ENCODE data around the gene CLDN22.

CLDN22 gene

DNA sequence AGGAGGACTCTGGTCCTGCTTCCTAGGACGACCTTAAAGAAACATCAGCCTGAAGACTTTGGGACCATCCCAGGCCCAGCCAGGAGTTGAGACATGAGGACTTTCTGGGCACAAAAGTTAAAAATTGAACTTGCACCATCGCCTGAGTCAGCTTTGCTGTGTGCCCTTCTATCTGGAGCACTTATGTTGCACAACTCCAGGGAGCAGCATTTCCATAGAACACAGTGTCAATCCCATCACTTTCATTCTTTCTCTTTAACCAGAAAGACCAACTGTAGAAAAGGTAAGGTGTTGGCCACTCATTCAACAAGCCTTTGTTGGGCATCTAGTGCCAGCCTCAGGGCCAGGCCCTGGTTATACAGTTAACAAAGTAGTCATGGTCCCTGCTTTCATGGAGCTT is 10.8 kb upstream of the CLDN22 start:
- Histone ChIP-seq H3F3A (ENCODE audit: insufficient read depth, low read length) (no peaks in the 10 kb centered on the region), H3K4me3 (ENCODE audit: low read length) (no peak overlapping the region), H3K4me1 (ENCODE audit: low read length) (no peaks in the 10 kb centered on the region), H3K79me2 (ENCODE audit: low read length) (no peaks in the 10 kb centered on the region), H3K4me2 (ENCODE audit: low read depth, low read length) (no peak overlapping the region), H4K20me1 (ENCODE audit: insufficient read depth, low read length) (no peaks in the 10 kb centered on the region), H3K9me3 (replicated peaks; ENCODE audit: insufficient read depth, low read length) (no peaks in the 10 kb centered on the region), H2AFZ (ENCODE audit: low read length) (no peak overlapping the region), H3K9ac (ENCODE audit: low read length) (no peak overlapping the region), H3K36me3 (replicated peaks; ENCODE audit: insufficient read depth, low read length) (no peaks in the 10 kb centered on the region), H3K9me2 (replicated peaks; ENCODE audit: insufficient read depth, low read length) (no peaks in the 10 kb centered on the region), H3K27ac (ENCODE audit: low read length) (no peak overlapping the region), H3K27me3 (replicated peaks; ENCODE audit: insufficient read depth, low read length) (no peaks in the 10 kb centered on the region)
- no peak for DNase-seq
- TF ChIP-seq, protein P1, sequence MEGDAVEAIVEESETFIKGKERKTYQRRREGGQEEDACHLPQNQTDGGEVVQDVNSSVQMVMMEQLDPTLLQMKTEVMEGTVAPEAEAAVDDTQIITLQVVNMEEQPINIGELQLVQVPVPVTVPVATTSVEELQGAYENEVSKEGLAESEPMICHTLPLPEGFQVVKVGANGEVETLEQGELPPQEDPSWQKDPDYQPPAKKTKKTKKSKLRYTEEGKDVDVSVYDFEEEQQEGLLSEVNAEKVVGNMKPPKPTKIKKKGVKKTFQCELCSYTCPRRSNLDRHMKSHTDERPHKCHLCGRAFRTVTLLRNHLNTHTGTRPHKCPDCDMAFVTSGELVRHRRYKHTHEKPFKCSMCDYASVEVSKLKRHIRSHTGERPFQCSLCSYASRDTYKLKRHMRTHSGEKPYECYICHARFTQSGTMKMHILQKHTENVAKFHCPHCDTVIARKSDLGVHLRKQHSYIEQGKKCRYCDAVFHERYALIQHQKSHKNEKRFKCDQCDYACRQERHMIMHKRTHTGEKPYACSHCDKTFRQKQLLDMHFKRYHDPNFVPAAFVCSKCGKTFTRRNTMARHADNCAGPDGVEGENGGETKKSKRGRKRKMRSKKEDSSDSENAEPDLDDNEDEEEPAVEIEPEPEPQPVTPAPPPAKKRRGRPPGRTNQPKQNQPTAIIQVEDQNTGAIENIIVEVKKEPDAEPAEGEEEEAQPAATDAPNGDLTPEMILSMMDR (IDR thresholded peaks at IDR 0.05; ENCODE audit: low read length), result no peak
- TF ChIP-seq EZH2 (optimal IDR thresholded peaks at IDR 0.05; ENCODE audit: low read depth, low read length) (no peak), EZH2phosphoT487 (IDR thresholded peaks at IDR 0.05; ENCODE audit: low read length) (no peak)

DNA sequence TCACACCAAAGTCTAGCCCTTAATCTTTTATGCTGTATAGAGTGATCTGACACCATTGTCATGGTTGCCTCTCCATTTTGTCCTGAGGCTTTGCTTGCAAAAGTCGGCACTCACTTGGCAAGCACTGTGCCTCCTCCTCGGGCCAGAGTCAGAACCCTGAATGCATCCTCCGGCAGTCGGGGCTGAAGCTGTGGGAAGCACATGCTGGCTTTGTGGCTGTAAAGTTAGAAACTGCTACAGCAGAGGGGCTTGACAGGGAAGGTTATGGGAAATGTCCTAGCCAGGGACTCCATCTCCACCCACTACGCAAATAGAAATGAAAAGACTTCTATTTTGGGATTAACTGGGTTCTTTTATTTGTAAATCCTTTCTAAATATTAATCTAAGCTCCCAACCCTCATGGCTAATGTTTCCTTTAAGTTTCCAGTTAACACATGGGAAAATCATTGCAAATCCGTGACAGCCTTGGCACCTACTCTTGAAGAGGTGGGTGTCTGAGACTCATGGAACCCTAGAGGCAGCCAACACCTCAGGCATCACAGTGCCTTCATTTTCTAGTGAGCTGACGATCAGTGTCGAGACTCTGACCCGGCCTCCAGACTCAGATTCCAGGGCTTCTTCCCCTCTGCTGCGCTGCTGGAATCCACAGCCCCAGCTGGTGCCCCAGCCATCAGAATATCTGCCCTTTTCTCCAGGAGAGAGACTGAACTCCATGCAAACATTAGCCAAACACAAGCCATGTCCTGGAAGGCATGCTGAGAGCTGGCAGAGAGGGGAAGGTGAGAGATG is 10.1 kb upstream of the CLDN22 start:
- no peak for DNase-seq
- Histone ChIP-seq H3K4me1 (ENCODE audit: low read length) (no peaks in the 10 kb centered on the region), H3K9ac (ENCODE audit: low read length) (no peak overlapping the region), H2AFZ (ENCODE audit: low read length) (no peak overlapping the region), H3K9me3 (replicated peaks; ENCODE audit: insufficient read depth, low read length) (no peaks in the 10 kb centered on the region), H3K9me2 (replicated peaks; ENCODE audit: insufficient read depth, low read length) (no peaks in the 10 kb centered on the region), H3K27ac (ENCODE audit: low read length) (no peak overlapping the region), H3K36me3 (replicated peaks; ENCODE audit: insufficient read depth, low read length) (no peaks in the 10 kb centered on the region), H3K4me2 (ENCODE audit: low read depth, low read length) (no peak overlapping the region), H3F3A (ENCODE audit: insufficient read depth, low read length) (no peaks in the 10 kb centered on the region), H3K27me3 (replicated peaks; ENCODE audit: insufficient read depth, low read length) (no peaks in the 10 kb centered on the region), H3K79me2 (ENCODE audit: low read length) (no peaks in the 10 kb centered on the region), H4K20me1 (ENCODE audit: insufficient read depth, low read length) (no peaks in the 10 kb centered on the region), H3K4me3 (ENCODE audit: low read length) (no peak overlapping the region)
- TF ChIP-seq EZH2 (optimal IDR thresholded peaks at IDR 0.05; ENCODE audit: low read depth, low read length), result no peak
- no peak for TF ChIP-seq EZH2phosphoT487 (IDR thresholded peaks at IDR 0.05; ENCODE audit: low read length)
- TF ChIP-seq, protein P1 (IDR thresholded peaks at IDR 0.05; ENCODE audit: low read length), result no peak

DNA sequence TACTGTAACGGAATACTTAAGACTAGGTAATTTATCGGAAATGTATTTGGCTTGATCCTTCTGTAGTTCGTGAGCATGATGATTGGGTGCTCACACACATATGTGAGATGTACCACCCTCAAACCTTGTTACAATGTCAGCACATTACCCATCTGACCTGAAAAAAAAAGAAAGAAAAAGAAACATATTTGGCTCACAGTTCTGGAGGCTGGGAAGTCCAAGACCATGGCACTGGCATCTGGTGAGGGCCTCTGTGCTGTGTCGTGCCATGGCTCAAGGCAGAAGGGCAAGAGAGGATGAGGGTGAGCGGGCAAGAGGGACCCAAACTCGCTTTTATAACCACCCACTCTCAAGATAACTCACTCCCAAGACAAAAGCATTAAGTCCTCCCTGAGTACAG is 9.2 kb upstream of the CLDN22 start:
- Histone ChIP-seq H3K4me1 (ENCODE audit: low read length) (no peaks in the 10 kb centered on the region), H2AFZ (ENCODE audit: low read length) (no peak overlapping the region), H3K79me2 (ENCODE audit: low read length) (no peaks in the 10 kb centered on the region), H3K9ac (ENCODE audit: low read length) (no peak overlapping the region), H3K27ac (ENCODE audit: low read length) (no peak overlapping the region), H3K9me3 (replicated peaks; ENCODE audit: insufficient read depth, low read length) (no peaks in the 10 kb centered on the region), H4K20me1 (ENCODE audit: insufficient read depth, low read length) (no peaks in the 10 kb centered on the region), H3K36me3 (replicated peaks; ENCODE audit: insufficient read depth, low read length) (no peaks in the 10 kb centered on the region), H3K9me2 (replicated peaks; ENCODE audit: insufficient read depth, low read length) (no peaks in the 10 kb centered on the region), H3F3A (ENCODE audit: insufficient read depth, low read length) (no peaks in the 10 kb centered on the region), H3K4me2 (ENCODE audit: low read depth, low read length) (no peak overlapping the region), H3K27me3 (replicated peaks; ENCODE audit: insufficient read depth, low read length) (no peaks in the 10 kb centered on the region), H3K4me3 (ENCODE audit: low read length) (no peak overlapping the region)
- TF ChIP-seq, protein P1 (IDR thresholded peaks at IDR 0.05; ENCODE audit: low read length), result no peak
- TF ChIP-seq EZH2 (optimal IDR thresholded peaks at IDR 0.05; ENCODE audit: low read depth, low read length) (no peak), EZH2phosphoT487 (IDR thresholded peaks at IDR 0.05; ENCODE audit: low read length) (no peak)
- no peak for DNase-seq
